GM12865 (cell line): Measurements from ENCODE around the gene RPL37A.
"Not testable (repeated sequence)": the region's sequence is repeated elsewhere in the genome, so short reads cannot be mapped to it uniquely, and the experiment has no call there.

Source experiments
- DNase-seq: peaks from one replicate; pipeline ENCODE4 v3.0.0; 2010; ENCODE audit warnings: low read depth
- H3K4me3 ChIP-seq: 2 replicates; pipeline ENCODE4 v1.5.1; 2011; ENCODE audit warnings: mild to moderate bottlenecking, low read depth, low read length, control low read depth
- CTCF ChIP-seq: IDR thresholded peaks from 2 replicates; pipeline ENCODE4 v1.5.1; 2011; ENCODE audit warnings: low read length, control low read depth, low read depth, inconsistent platforms; ENCODE audit not compliant: insufficient read depth; ENCODE audit errors: missing control alignments

The RPL37A gene

GRCh38 chr2:216516730-216517350 lies 18.2 kb downstream of the RPL37A start:
- no peak overlapping the region for H3K4me3 ChIP-seq
- TF ChIP-seq CTCF = peak; percentile 50
- DNase-seq = peak; percentile 36

GRCh38 chr2:216517447-216518225 lies 19.0 kb downstream of the RPL37A start:
- DNase-seq = no peak
- no peak overlapping the region for H3K4me3 ChIP-seq
- no peak for TF ChIP-seq CTCF

GRCh38 chr2:216518566-216519119 lies 20.0 kb downstream of the RPL37A start:
- DNase-seq, H3K4me3 ChIP-seq: not testable (repeated sequence)

GRCh38 chr2:216519154-216519762 lies 20.6 kb downstream of the RPL37A start:
- TF ChIP-seq CTCF = peak; percentile 68
- no peak overlapping the region for H3K4me3 ChIP-seq
- DNase-seq = peak; percentile 79

- no peak overlapping the region for H3K4me3 ChIP-seq
- no peak for TF ChIP-seq CTCF
Observed at GRCh38 chr2:216520112-216520511, 21.5 kb downstream of the RPL37A start.

GRCh38 chr2:216522892-216523502 lies 24.4 kb downstream of the RPL37A start:
- no peak overlapping the region for H3K4me3 ChIP-seq
- no peak for TF ChIP-seq CTCF
- no peak for DNase-seq

More at GRCh38 chr2:216520112-216520511, 21.5 kb downstream of the RPL37A start:
- no peak for DNase-seq

- TF ChIP-seq CTCF = no peak
- DNase-seq = no peak
- no peak overlapping the region for H3K4me3 ChIP-seq
Observed at GRCh38 chr2:216525972-216526371, 27.3 kb downstream of the RPL37A start.
